AG09319 (cell line): ENCODE results near the gene ADAMTS17.

Source experiments
- DNase-seq: peaks from one replicate; pipeline ENCODE4 v3.0.0-alpha.2; 2010; ENCODE audit warnings: low read depth; ENCODE audit errors: extremely low read depth
- CTCF ChIP-seq: IDR thresholded peaks from 2 replicates; pipeline ENCODE4 v1.5.1; 2011; ENCODE audit warnings: low read depth, mild to moderate bottlenecking, inconsistent platforms, low read length, moderate library complexity

The ADAMTS17 gene

DNA sequence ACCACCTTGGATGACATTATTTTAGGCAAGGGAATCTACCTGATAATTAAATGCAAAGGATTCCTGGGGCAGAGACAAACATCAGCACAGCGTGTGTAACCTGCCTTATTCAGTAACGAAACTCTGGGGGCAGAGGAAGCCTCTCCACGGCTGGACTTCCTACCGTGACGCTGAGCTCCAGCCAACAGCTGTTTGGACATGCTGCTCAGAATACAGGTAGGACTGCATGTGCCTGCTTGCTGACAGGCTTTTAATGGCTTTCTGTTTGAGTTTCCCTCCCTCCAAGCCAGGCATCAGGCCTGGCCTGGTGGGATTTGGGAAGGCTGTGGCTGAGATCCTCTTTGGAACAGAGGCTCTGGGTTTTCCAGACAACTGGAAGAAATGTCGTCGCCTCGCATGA is 150.6 kb downstream of the ADAMTS17 start:
- TF ChIP-seq CTCF: no peak
- no peak for DNase-seq

- no peak for TF ChIP-seq CTCF
- no peak for DNase-seq
These were observed 151.1 kb downstream of the ADAMTS17 start for GRCh38 chr15:100190675-100191074.

- TF ChIP-seq CTCF: no peak
- DNase-seq: no peak
These were observed 151.9 kb downstream of the ADAMTS17 start for GRCh38 chr15:100189849-100190248.

GRCh38 chr15:100189319-100189718 is 152.5 kb downstream of the ADAMTS17 start:
- no peak for DNase-seq
- TF ChIP-seq CTCF: no peak

DNA sequence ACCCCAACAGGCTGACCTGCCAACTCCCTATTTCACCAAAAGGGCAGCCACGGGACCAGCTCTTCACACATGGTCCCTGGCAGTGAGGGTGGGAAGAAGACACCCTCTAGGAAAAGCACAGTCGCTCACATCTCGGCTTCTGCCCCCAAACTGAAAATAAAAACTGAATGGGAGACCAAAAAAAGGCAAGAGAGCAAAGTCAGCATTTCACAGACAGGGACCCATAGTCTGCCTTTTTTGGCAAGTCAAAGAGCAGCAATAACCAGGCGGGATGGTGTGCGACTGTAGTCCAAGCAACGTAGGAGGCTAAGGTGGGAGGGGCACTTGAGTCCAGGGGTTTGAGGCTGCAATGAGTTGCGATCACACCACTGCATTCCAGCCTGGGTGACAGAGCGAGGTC is 154.1 kb downstream of the ADAMTS17 start:
- no peak for DNase-seq
- no peak for TF ChIP-seq CTCF

GRCh38 chr15:100186960-100187359 is 154.8 kb downstream of the ADAMTS17 start:
- no peak for TF ChIP-seq CTCF
- DNase-seq: no peak

GRCh38 chr15:100186366-100186765 is 155.4 kb downstream of the ADAMTS17 start:
- TF ChIP-seq CTCF: no peak
- no peak for DNase-seq
